Activated gamma-delta T cell (primary cell): ENCODE data around the gene SURF1.

Experiments
- DNase-seq: peaks from one replicate; lab custom pipeline; 2025; lab: John Stamatoyannopoulos, UW

SURF1 gene

DNA sequence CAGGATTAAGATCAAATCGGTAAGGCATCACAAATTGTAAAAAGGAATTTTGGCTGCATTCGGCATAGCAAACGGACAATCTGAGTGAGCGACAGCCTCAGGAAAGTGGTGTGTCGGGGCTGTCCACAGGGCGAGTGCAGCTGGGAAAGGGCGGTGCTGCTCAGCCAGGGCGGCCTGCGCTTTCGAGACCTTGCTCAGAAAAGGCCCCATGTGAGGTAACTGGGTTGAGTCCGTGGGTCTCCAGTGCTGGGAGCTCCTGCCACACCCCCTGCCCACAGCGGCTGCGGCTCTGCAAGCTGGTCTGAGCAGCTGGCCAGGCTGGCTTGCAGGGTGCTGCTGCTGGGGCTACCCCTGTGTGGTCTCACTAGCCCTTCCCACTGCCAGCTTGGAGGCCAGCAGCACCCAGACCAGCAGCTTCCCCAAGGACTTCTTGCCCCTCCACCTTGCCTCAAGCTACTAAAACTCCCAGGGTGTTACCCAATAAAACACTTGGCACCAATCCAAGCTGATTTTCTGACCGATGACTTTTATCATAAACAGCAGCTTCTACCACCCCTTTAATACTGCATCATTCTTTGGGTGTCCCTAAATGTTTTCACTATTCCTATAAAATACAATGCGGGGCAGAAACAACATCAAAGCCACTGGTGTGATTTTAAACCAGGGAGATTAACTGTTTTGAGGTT lies 6.2 kb upstream of the SURF1 start:
- no peak for DNase-seq

DNA sequence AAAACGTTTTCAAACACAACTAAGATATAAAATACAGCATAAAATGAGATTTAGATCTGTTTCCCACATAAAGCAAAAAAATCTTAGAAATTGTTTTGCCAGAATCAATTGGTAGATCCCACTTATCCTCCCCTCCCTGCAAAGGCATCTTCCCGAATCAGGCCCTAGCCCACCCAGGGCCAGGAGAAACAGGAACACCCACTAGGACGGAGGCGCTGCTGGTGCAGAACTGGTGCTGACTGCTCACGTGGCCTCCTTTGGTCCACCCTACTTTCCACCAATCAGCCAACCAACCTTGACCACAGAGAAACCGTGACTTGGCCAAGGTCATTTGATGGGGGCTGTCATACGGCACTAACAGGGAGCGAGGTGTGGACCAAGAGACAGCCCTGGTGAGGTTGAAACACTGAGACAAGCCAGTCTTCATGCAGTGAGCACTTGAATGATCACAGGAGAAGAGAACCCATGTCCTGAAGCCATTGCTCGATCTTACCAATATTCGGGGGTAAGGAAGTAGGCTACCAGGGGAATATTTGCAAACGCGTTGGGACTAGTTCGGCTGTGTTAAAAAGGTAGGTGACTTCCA lies 5.3 kb upstream of the SURF1 start:
- DNase-seq = no peak

- no peak for DNase-seq
Measured at GRCh38 chr9:133360400-133361393, 4.4 kb upstream of the SURF1 start.

- no peak for DNase-seq
Measured at GRCh38 chr9:133359399-133360175, 3.3 kb upstream of the SURF1 start.

- no peak for DNase-seq
Measured at GRCh38 chr9:133357656-133358055, 1.4 kb upstream of the SURF1 start.

DNA sequence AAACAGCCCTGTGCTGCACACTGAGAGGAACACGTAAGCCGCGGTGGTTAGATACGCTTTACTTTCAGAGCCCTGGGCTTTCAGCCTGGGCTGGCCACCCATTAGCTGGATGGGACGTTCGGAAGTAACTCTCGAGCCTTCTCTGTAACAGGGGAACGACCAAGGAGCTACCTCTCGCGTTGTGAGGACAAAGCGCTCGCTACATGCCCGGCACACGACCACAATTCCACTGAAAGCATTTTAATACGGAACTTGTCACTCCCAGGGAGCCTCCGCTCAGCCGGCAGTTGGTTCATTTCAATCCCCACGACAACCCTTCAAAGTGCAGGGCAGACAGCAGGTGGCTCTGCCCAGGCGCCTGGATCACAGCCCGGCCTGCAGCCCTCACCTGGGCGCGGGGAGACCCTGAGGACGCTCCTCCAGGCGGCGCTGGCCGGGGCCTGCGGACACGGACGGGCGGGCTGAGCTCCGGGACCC lies 368 bp downstream of the SURF1 start:
- DNase-seq = no peak

DNA sequence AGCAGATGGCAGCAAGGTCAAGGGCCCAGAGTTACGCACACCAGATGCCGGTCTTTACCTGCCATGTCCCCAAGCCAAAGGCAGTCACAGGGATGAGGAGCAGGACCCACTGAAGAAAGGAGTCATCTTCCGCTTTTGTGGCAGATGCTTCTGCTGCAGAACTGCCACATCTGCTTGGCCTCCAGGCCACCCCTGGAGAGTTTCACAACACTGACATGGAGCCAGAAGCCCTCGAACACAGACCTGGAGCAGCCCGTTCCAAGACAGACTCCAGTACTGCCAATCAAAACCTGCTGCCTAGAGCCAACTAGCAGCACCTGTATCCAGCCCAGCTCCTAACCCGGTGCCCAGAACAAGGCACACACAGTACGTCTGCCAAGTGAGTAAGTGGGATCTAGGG lies 1.5 kb downstream of the SURF1 start:
- DNase-seq = no peak

DNA sequence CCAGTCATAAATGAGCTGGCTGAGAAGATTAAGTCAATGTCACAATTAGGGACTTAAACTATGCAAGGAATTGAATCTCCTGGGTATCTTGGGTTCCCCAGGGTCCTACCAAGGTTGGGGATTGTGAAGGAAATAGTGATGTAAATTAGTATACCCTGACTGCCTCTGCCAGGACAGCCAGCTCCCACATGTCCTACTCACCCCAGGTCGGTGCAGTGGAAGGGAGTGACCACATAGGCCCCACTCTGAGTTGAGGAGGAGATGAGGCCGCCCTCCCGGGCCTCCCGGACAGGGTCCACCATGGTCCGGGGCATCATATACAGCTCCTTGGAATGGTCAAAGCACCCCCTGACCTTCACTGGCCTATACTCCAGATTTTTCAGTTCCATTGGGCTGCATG lies 2.7 kb downstream of the SURF1 start:
- DNase-seq = no peak

DNA sequence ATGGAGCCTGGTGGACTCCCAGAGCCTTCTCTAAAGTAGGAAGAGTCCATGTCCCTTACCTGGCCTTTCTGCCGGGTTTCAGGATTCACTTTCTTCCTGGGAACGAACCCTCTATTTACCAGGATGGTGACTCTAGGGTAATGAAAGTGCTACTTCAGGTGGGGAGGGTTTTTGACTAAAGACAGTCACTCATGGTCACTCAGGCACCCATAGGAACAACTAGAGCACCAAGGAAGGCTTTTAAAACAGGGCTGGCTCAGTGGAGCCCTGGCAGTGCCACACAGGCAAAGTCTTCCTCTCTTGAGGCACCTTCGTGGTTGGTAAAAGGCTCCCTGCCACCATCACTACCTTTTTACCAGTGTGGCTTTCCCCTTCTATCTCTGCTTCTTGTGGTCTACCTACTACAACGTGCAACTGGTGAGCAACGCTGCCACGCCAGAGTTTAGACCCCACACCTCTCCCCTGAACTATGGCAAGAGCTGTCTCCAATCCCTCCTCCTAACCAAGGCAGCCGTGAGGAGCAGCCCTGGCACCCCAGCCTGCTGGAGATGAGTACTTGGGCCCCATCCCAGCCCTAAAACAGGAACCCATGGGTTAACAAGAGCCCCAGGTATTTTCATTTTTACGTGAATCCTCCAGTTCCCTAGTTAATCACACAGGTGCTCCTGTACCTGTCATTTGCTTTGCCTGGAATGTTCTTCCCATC lies 3.5 kb downstream of the SURF1 start:
- no peak for DNase-seq

DNA sequence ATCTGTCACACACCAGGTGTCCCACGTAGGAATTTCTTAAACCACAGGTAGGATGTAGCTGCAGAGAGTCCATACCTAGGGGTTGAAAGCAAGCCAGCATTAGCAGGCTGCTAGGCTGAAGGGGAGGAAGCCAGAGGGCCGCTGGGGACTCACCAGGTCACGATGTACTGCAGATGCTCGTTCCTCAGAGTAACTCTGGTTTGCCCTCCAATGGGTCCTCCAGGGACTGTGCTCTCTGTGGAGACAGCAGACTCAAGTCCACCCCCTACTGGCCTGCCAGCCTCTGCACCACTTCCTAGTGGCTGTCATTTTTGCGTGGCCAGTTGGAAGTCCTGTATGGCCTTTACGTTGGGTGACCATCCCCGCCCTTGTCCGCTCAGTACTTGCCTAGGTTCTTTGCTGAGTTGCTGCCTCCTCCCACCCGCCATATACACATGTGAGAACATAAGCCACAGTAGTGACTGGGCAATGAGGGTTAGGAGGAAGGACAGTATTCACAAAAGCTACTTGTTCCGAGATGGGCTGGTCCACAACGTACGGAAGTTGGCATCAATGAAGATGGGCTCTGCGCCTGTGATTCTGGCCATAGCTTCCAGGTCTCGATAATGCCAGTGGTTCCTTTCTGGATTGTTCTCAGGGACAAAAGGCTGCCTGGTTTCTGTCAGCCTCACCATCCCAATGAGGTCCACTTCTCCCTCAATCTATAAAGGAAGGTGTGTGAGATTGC lies 4.2 kb downstream of the SURF1 start:
- no peak for DNase-seq

- DNase-seq = no peak
Measured at GRCh38 chr9:133351526-133351907, 4.8 kb downstream of the SURF1 start.

DNA sequence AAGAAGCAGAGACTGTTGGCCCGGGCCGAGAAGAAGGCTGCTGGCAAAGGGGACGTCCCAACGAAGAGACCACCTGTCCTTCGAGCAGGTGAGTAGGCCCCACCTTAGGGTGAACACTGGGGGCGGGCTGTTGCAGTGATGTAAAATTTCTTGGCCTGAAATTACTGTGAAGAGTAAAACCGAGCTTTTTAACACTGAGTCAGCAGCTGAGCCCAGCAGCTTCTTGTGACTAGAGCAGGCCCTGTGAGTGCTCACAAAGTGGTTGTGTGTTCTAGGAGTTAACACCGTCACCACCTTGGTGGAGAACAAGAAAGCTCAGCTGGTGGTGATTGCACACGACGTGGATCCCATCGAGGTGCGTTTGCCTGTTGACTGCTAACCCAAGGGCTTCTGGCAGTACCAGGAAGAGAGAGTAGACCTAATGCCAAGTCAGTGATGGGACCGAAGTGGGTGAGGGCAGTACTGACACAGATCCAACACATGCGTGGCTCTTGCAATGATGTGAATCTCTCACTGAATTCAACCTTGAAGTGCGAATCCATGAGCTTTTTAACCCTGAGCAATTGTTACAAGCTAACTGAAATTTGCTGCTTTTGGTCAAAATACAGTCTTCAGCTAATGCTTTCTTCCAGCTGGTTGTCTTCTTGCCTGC lies 6.2 kb downstream of the SURF1 start:
- no peak for DNase-seq

DNA sequence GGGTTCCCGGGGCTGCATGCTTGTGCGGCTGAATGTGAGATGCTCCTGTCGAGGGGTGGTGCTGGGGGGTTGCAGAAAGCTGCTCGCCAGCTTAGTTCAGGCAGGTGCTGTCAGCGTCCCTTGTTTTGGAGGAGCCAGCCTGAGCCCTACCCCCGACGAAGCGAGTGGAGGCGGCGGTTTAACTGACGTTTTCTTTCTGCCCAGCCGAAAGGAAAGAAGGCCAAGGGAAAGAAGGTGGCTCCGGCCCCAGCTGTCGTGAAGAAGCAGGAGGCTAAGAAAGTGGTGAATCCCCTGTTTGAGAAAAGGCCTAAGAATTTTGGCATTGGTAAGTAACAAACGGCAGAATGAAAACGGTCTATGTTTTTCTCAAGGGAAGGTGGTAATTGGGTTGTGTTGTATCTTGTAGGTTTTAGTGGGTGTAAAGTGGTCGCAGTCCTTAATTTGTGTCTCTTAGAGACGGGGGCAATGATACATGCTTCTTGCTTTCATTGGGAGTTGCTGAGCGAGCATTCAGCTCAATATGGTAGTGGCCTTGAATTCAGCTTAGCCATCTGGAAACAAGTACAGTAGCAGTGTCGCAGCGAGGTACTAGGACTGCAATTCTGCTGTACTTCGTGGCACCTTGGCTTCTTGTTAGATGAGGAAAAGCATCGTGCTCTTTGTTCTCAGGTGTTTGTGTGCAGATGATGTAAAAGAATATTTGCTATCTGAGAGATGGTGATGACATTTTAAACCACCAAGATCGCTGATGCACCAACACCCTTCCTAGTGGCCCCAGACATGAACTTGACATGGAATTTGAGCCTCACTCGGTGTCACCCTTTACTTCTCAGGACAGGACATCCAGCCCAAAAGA lies 7.3 kb downstream of the SURF1 start:
- DNase-seq = no peak

- DNase-seq = peak; percentile 51
Measured at GRCh38 chr9:133347985-133348717, 8.1 kb downstream of the SURF1 start, which contains the start of the genes MED22 and RPL7A. TSS of gene MED22 (minus strand) at chr9:133348131. CDS start at chr9:133346662, 1,469 bp downstream. TSS of gene RPL7A (plus strand) at chr9:133348218. CDS start at chr9:133348244, 26 bp downstream.

GRCh38 chr9:133347515-133347984 lies 8.7 kb downstream of the SURF1 start:
- DNase-seq = no peak

DNA sequence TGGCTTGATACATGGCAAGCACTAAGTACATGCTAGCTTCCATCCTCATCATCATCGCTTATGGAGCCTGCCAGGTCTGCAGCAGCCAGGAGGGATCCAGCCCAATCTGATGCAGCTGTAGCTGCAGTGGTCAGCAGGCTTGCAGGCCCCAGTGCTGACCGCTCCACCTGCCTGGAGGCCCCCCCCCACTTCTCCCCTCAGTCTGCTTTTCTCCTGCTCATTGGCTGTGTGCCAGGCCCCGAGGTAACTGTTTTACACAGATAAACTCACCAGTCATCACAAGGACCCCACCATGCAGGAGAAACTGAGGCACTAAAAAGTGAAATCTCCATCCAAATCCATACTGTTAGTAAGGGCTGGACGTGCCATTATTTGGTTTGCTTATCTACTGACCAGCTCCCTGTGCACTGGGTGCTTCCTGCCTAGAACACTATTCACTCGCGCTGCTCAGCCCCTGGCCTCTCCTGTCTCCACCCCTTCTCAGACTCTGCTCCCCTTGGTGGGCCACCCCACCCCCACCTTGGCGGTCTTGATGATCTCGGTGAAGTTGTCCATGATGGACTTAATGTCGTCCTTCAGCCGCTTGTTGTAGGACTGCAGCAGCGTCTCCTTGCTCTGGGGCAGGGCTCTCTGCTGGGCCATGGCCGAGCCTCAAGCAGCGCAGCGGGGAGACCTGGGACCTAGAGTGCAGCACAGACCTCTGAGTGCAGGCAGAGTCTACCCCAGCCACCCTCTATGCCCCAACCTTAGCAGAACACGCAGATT lies 10.1 kb downstream of the SURF1 start:
- DNase-seq = no peak

GRCh38 chr9:133345596-133345995 lies 10.7 kb downstream of the SURF1 start:
- no peak for DNase-seq
